GM12878 (cell line): ENCODE measurements around the gene TTYH3.

ENCODE experiments used
- CHD1 ChIP-seq: IDR thresholded peaks from 2 replicates; pipeline ENCODE4 v1.6.1; 2012; ENCODE audit warnings: low read depth, low read length, improper control_type of control experiment
- FOS ChIP-seq: IDR thresholded peaks from 3 replicates; pipeline ENCODE4 v1.6.1; 2011; ENCODE audit warnings: borderline replicate concordance; ENCODE audit not compliant: insufficient read length; ENCODE audit errors: extremely low read depth
- HDAC6 ChIP-seq: fragments of 200-600 bp; sonication (generic); IDR thresholded peaks from one replicate; pipeline ENCODE4 v1.8.0; 2017; ENCODE audit warnings: antibody characterized with exemption; ENCODE audit not compliant: unreplicated experiment
- IKZF2 ChIP-seq, 2 experiments: fragments of 450-650 bp; IDR thresholded peaks; 2 replicates each; pipeline ENCODE4 v1.6.1; 2017; ENCODE audit warnings: mild to moderate bottlenecking in 2 of 2, moderate library complexity in 2 of 2
- NFYA ChIP-seq: IDR thresholded peaks from 2 replicates; pipeline ENCODE4 v1.6.1; 2011; ENCODE audit warnings: low read depth, mild to moderate bottlenecking, low read length, improper control_type of control experiment, borderline replicate concordance
- PAX8 ChIP-seq: fragments of 450-650 bp; IDR thresholded peaks from 2 replicates; pipeline ENCODE4 v1.6.1; 2017; ENCODE audit warnings: mild to moderate bottlenecking, moderate library complexity
- SIN3A ChIP-seq: IDR thresholded peaks from 2 replicates; pipeline ENCODE4 v1.6.1; 2012; ENCODE audit warnings: low read depth, low read length, improper control_type of control experiment
- TF ChIP-seq, protein P1 (sequence below), 3 experiments: IDR thresholded peaks in 2 of 3; conservative IDR thresholded peaks in 1 of 3; 2 replicates each; pipeline ENCODE4 v1.5.1; 2011; ENCODE audit warnings: low read depth in 3 of 3, low read length in 3 of 3, mild to moderate bottlenecking in 3 of 3, control low read depth in 2 of 3, moderate library complexity in 2 of 3, inconsistent platforms in 1 of 3, mixed read lengths in 1 of 3; ENCODE audit not compliant: control insufficient read depth in 2 of 3, insufficient read depth in 1 of 3; ENCODE audit errors: extremely low read depth in 1 of 3
- TF ChIP-seq, protein P2 (sequence below): fragments of 450-650 bp; IDR thresholded peaks from 2 replicates; pipeline ENCODE4 v1.6.1; 2016; ENCODE audit warnings: mild to moderate bottlenecking, moderate library complexity, borderline replicate concordance

GRCh38 chr7:2635148-2635668 lies 3.4 kb downstream of the TTYH3 start:
- TF ChIP-seq HDAC6: no peak
- TF ChIP-seq SIN3A: no peak
- TF ChIP-seq CHD1: no peak
- TF ChIP-seq, protein P1, sequence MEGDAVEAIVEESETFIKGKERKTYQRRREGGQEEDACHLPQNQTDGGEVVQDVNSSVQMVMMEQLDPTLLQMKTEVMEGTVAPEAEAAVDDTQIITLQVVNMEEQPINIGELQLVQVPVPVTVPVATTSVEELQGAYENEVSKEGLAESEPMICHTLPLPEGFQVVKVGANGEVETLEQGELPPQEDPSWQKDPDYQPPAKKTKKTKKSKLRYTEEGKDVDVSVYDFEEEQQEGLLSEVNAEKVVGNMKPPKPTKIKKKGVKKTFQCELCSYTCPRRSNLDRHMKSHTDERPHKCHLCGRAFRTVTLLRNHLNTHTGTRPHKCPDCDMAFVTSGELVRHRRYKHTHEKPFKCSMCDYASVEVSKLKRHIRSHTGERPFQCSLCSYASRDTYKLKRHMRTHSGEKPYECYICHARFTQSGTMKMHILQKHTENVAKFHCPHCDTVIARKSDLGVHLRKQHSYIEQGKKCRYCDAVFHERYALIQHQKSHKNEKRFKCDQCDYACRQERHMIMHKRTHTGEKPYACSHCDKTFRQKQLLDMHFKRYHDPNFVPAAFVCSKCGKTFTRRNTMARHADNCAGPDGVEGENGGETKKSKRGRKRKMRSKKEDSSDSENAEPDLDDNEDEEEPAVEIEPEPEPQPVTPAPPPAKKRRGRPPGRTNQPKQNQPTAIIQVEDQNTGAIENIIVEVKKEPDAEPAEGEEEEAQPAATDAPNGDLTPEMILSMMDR (IDR thresholded peaks at IDR 0.05 in 2 of 3, conservative IDR thresholded peaks at IDR 0.05 in 1 of 3; ENCODE audit: control insufficient read depth in 2 of 3, extremely low read depth in 1 of 3, insufficient read depth in 1 of 3, low read depth in 3 of 3, low read length in 3 of 3): no peak
- TF ChIP-seq PAX8: no peak
- no peak for TF ChIP-seq FOS
- TF ChIP-seq, protein P2, sequence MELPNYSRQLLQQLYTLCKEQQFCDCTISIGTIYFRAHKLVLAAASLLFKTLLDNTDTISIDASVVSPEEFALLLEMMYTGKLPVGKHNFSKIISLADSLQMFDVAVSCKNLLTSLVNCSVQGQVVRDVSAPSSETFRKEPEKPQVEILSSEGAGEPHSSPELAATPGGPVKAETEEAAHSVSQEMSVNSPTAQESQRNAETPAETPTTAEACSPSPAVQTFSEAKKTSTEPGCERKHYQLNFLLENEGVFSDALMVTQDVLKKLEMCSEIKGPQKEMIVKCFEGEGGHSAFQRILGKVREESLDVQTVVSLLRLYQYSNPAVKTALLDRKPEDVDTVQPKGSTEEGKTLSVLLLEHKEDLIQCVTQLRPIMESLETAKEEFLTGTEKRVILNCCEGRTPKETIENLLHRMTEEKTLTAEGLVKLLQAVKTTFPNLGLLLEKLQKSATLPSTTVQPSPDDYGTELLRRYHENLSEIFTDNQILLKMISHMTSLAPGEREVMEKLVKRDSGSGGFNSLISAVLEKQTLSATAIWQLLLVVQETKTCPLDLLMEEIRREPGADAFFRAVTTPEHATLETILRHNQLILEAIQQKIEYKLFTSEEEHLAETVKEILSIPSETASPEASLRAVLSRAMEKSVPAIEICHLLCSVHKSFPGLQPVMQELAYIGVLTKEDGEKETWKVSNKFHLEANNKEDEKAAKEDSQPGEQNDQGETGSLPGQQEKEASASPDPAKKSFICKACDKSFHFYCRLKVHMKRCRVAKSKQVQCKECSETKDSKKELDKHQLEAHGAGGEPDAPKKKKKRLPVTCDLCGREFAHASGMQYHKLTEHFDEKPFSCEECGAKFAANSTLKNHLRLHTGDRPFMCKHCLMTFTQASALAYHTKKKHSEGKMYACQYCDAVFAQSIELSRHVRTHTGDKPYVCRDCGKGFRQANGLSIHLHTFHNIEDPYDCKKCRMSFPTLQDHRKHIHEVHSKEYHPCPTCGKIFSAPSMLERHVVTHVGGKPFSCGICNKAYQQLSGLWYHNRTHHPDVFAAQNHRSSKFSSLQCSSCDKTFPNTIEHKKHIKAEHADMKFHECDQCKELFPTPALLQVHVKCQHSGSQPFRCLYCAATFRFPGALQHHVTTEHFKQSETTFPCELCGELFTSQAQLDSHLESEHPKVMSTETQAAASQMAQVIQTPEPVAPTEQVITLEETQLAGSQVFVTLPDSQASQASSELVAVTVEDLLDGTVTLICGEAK: no peak
- TF ChIP-seq IKZF2 (IDR thresholded peaks at IDR 0.05): no peak
- TF ChIP-seq NFYA: no peak
